ENCODE results near the gene THADA. TPM values are rescaled to one million over a fixed set of nuclear protein-coding genes. Genes with fewer than 3 reads are reported as not detected.

The THADA gene
- total RNA-seq, 6 donors from 2014 or later: 23.6 to 57.5 (median 37.3) TPM

DNA sequence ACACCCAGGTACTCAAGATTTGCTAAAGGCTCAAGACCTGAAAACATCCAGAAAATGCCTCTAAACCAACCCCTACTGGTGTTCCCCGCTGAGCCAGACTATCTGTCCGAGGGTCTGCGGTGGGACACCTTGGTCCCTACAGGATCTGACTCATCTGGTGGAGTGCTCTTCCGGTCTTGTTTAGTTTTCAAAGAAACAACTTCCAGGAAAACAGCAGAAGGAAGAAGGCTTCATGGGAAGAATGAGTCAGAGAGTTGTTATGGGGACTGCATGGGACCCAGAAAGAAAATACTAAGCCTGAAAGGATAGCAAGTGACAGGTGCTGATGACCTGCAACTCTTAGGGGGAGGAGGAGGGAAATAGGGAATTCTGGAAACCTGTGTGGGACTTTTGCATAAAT, 410.7 kb downstream of the THADA start:
- H3K4me1 ChIP-seq: peaks cover under 1 to 28% (median 13%) of the 10 kb centered on the region in 4 donors
- TF ChIP-seq CTCF (IDR thresholded peaks at IDR 0.05) (no peak), POLR2A (IDR thresholded peaks at IDR 0.05) (no peak), POLR2AphosphoS5 (IDR thresholded peaks at IDR 0.05) (no peak), EP300 (IDR thresholded peaks at IDR 0.05) (no peak)
- H3K36me3 ChIP-seq: no peaks in the 10 kb centered on the region
- H3K9me3 ChIP-seq: no peaks in the 10 kb centered on the region
- DNase-seq (no peak), ATAC-seq (ENCODE audit: low FRiP score in 2 of 2) (no peak)
- H3K27me3 ChIP-seq: no peaks in the 10 kb centered on the region
- H3K27ac ChIP-seq: no peak overlapping the region
- 85 to 87% methylated on average over 4 of the region's 4 CpGs for WGBS, 2 donors
- no peak overlapping the region for H3K4me3 ChIP-seq

DNA sequence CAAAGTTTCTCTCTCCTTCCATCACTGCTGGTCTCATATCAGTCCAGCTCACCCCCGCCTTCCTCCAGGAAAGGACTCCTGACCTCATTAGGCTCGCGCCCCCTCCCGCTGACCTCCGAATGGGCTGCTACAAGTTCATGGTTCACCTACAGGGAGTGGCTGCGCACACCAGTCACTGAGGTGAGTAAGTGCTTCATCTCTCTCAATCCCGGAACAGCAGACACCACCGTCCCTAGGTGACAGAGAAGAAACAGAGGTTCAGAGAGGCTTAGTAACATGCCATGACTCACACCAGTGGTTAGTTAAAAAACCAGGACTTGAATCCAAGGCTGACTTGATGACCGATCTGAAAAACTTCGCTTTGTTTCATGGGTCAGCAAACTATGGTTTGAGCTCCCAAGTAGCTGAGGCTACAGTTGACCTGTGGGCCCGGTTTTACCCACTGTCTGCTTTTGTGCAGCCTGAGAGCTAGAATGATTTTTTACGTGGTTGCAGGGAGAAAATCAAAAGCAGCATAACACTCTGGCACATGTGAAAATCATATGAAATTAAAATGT, 411.4 kb downstream of the THADA start:
- Histone ChIP-seq H3K36me3 (no peaks in the 10 kb centered on the region), H3K27ac (no peak overlapping the region), H3K9me3 (no peaks in the 10 kb centered on the region), H3K4me3 (no peak overlapping the region), H3K4me1 (peaks cover 8 to 35% (median 20%) of the 10 kb centered on the region in 4 donors), H3K27me3 (no peaks in the 10 kb centered on the region)
- DNase-seq: no peak
- ATAC-seq (ENCODE audit: low FRiP score in 2 of 2): no peak
- TF ChIP-seq CTCF (IDR thresholded peaks at IDR 0.05) (no peak), POLR2AphosphoS5 (IDR thresholded peaks at IDR 0.05) (no peak), EP300 (IDR thresholded peaks at IDR 0.05) (no peak), POLR2A (IDR thresholded peaks at IDR 0.05) (no peak)
- 80 to 86% methylated on average over 9 to 12 of the region's 12 CpGs for WGBS, 2 donors

DNA sequence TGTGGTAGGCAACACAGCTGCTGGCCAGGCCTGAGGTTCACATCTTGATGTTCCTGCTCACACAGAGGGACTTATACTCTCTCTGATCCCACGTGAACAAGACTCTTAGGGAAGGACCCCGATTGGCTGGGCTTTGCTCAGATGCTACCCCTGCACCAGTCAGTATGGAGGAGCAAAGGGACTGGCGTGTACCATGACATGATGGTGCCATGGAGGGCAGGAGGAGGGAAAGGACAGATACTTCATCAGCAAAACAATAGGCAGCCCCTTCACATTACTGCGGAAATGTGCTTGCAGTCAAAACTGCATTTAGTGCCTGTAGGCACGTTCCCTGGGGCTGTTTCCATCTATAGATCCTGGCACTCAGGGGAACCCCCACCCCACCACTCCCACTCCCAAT, 412.1 kb downstream of the THADA start:
- 71 to 85% methylated on average over 5 of the region's 5 CpGs for WGBS, 2 donors
- Histone ChIP-seq H3K27ac (no peak overlapping the region), H3K4me1 (peaks cover 15 to 42% (median 26%) of the 10 kb centered on the region in 4 donors), H3K9me3 (no peaks in the 10 kb centered on the region), H3K27me3 (no peaks in the 10 kb centered on the region), H3K4me3 (no peak overlapping the region), H3K36me3 (no peaks in the 10 kb centered on the region)
- ATAC-seq (ENCODE audit: low FRiP score in 2 of 2) (no peak), DNase-seq (no peak)
- no peak for TF ChIP-seq EP300 (IDR thresholded peaks at IDR 0.05)
- TF ChIP-seq CTCF (IDR thresholded peaks at IDR 0.05): no peak
- no peak for TF ChIP-seq POLR2AphosphoS5 (IDR thresholded peaks at IDR 0.05)

DNA sequence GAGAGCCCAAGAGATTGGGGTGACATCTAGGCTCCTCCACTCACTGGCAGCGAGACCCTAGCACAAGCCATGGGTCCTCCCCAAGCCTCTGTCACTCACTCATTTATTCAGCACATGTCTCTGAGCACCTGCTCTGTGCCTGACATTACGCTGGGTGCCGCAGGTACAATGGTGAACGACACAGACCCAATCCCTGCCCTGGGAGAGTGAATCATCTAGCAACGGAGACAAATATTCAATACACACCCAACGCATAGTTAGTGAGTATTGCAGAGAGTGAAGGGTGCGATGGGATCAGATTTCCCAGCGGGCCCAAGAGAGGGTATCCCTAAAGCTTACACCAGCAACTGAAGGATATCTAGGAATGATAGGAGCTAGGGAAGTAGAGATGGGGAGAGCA, 414.9 kb downstream of the THADA start:
- H3K9me3 ChIP-seq: peaks cover 0 to 6% (median 0%) of the 10 kb centered on the region in 4 donors
- no peak for ATAC-seq (ENCODE audit: low FRiP score in 2 of 2)
- H3K27ac ChIP-seq: no peak overlapping the region
- H3K4me1 ChIP-seq: peaks cover 27 to 48% (median 29%) of the 10 kb centered on the region in 4 donors
- no peak for DNase-seq
- H3K4me3 ChIP-seq: no peak overlapping the region
- no peaks in the 10 kb centered on the region for H3K36me3 ChIP-seq
- WGBS, 2 donors: 94 to 99% methylated on average over 8 of the region's 8 CpGs
- H3K27me3 ChIP-seq: no peaks in the 10 kb centered on the region
- TF ChIP-seq POLR2A (IDR thresholded peaks at IDR 0.05) (no peak), POLR2AphosphoS5 (IDR thresholded peaks at IDR 0.05) (no peak), CTCF (IDR thresholded peaks at IDR 0.05) (no peak), EP300 (IDR thresholded peaks at IDR 0.05) (no peak)

Small RNAs within 50 kb of the gene (small RNA-seq; reads per million reads assigned to genes)
- gene RF00019: 0 reads per million in 4 donors
- 0 reads per million in 4 donors for gene RN7SL531P
- gene RNU6-958P: 0 reads per million in 4 donors

Other genes starting within 250 kb of the THADA start
- 100 to 1,000 TPM in 1 of 6 donors, 10 to 100 TPM in 5; 32.2 to 273 (median 39.2) TPM for gene PLEKHH2, start 41.2 kb upstream of the THADA start, total RNA-seq
- 1 to 10 TPM in 1 of 6 donors, under 1 TPM in 1, not detected in 4; 0.77 to 2.5 TPM for gene C1GALT1C1L, start 80.4 kb upstream of the THADA start, total RNA-seq
- gene DYNC2LI1, start 178.0 kb upstream of the THADA start, total RNA-seq: 10 to 100 TPM; 15.8 to 58.2 (median 18.1) TPM
- gene ABCG5, start 242.8 kb upstream of the THADA start, total RNA-seq: under 1 TPM in 1 of 6 donors, not detected in 5; 0.09 TPM
- under 1 TPM in 2 of 6 donors, not detected in 4; 0.10 to 0.20 TPM for gene ABCG8, start 242.9 kb upstream of the THADA start, total RNA-seq

Data from upper lobe of left lung (tissue), 6 donors.